AG04449 (cell line): Measurements from ENCODE around the gene DCXR.

Experiments used
- CTCF ChIA-PET: fragments of 350-600 bp; formaldehyde crosslinking; extraction: SDS; loops from one replicate; lab custom pipeline; 2021; ENCODE audit warnings: antibody characterized with exemption; lab: Yijun Ruan, JAX
- POLR2A ChIA-PET: fragments of 400-600, 350-600 bp; formaldehyde crosslinking; extraction: SDS; loops from one replicate; lab custom pipeline; 2020; ENCODE audit warnings: antibody characterized with exemption, inconsistent platforms; lab: Yijun Ruan, JAX
- DNase-seq: peaks from one replicate; pipeline ENCODE4 v3.0.0-alpha.2; 2010; ENCODE audit warnings: low read depth, low spot score
- H3K4me3 ChIP-seq: 2 replicates; pipeline ENCODE4 v1.5.1; 2011; ENCODE audit warnings: low read depth, mild to moderate bottlenecking, control low read depth, low read length
- TF ChIP-seq, protein P1 (sequence below): IDR thresholded peaks from one replicate; pipeline ENCODE4 v1.5.1; 2011; ENCODE audit warnings: mild to moderate bottlenecking, moderate library complexity, low read length, control low read depth, inconsistent platforms; ENCODE audit not compliant: insufficient read depth; ENCODE audit errors: missing control alignments

The DCXR gene

DNA sequence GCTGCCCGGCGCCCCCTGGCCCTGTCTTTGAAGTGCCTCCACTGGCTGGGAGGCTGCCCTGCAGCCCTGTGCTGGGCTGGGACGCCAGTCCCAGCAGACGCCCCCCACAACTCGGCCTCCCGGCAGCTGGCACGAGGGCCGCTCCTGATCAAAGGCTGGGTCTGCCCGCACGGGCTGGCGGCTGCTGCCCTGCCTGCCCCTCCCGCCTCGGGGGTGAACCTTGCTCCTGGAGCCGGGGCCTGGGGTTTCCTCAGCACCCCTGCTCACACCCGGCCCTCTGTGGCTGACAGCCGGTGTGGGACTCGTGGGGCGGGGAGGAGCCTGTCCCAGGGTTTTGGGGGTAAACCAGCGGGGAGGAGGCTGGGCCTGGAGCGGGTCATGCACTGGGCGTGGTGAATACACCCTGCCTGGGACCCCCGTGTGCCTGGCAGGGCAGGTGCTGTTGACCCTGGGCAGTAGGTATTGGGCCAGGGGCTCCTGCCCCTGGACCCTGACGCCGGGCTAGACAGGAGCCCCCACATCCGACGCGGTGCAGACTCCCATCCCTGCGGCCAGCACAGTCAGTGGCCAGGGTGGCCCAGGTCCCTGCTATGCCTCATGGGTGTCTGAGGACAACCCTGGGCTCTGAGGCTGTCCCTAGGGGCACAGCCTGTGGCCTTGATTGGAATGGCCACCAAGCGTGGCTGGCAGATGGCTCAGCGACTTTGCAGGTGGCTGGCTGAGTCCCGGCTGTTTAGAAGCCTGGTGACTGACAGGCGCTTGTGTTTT is 36.5 kb downstream of the DCXR start:
- ChIA-PET CTCF (no interaction called here), POLR2A (no interaction called here)
- TF ChIP-seq, protein P1, sequence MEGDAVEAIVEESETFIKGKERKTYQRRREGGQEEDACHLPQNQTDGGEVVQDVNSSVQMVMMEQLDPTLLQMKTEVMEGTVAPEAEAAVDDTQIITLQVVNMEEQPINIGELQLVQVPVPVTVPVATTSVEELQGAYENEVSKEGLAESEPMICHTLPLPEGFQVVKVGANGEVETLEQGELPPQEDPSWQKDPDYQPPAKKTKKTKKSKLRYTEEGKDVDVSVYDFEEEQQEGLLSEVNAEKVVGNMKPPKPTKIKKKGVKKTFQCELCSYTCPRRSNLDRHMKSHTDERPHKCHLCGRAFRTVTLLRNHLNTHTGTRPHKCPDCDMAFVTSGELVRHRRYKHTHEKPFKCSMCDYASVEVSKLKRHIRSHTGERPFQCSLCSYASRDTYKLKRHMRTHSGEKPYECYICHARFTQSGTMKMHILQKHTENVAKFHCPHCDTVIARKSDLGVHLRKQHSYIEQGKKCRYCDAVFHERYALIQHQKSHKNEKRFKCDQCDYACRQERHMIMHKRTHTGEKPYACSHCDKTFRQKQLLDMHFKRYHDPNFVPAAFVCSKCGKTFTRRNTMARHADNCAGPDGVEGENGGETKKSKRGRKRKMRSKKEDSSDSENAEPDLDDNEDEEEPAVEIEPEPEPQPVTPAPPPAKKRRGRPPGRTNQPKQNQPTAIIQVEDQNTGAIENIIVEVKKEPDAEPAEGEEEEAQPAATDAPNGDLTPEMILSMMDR: no peak
- DNase-seq: no peak
- no peak overlapping the region for H3K4me3 ChIP-seq

DNA sequence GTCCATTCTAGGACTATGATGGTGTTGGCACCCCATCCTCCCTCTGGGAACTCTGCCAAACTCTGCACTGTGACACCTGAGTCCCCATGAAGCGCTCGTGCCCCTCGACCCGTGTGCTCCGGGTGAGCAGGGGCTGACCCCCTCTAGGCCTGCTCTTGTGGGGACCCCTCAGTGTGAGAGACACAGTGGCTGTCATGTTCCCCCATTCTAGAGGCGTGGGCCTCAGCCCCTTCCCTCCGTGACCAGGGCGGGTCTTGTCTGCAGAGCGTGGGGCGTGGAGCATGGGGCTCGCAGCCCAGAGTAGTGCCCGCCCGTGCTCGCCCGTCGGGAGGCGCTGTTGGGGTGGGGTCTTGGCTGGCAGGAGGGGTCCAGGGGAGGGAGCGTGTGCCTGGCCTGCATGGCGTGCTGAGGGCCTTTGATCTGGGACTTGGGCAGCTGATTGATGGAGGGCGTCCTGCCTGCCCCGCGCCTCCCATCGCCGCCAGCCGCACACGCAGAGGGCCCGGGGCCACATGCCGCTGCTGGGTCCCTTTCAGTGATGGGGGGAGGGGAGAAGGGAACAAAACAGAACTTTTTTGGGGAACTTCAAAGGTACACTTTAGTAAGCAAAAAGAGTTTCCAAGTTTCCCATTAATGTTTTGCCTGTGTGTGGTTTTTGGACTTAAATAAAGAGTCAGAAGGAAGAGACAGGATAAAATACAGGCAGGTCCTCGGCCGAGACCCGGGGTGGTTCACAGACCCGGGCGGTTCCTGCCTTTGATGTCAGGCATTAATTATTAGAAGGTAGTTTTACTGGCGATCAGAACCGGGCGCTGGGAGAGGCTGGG is 37.3 kb downstream of the DCXR start:
- DNase-seq: no peak
- POLR2A ChIA-PET: no interaction called here
- TF ChIP-seq, protein P1: no peak

DNA sequence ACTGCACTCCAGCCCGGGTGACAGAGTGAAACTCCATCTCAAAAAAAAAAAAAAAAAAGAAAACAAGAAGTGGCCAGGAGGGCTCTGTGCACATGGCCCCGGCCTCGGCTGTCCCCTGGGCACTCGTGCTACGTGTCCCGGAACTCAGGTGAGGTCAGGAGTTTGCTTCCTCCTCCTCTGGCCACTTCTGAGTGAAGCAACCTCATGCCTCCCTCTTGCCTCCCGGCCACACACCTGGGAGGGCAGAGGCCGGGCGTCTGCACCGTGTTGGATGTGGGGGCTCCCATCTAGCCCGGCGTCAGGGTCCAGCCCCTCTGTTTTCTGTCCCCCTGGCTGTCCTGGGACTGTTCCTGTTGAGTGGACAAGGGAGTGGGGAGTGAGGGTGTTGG is 37.9 kb downstream of the DCXR start:
- DNase-seq: no peak
- CTCF ChIA-PET: no interaction called here
- H3K4me3 ChIP-seq: no peak overlapping the region
- POLR2A ChIA-PET: no interaction called here
- TF ChIP-seq, protein P1: no peak

More for the DNA sequence above, 37.3 kb downstream of the DCXR start:
- no peak overlapping the region for H3K4me3 ChIP-seq
- CTCF ChIA-PET: no interaction called here

DNA sequence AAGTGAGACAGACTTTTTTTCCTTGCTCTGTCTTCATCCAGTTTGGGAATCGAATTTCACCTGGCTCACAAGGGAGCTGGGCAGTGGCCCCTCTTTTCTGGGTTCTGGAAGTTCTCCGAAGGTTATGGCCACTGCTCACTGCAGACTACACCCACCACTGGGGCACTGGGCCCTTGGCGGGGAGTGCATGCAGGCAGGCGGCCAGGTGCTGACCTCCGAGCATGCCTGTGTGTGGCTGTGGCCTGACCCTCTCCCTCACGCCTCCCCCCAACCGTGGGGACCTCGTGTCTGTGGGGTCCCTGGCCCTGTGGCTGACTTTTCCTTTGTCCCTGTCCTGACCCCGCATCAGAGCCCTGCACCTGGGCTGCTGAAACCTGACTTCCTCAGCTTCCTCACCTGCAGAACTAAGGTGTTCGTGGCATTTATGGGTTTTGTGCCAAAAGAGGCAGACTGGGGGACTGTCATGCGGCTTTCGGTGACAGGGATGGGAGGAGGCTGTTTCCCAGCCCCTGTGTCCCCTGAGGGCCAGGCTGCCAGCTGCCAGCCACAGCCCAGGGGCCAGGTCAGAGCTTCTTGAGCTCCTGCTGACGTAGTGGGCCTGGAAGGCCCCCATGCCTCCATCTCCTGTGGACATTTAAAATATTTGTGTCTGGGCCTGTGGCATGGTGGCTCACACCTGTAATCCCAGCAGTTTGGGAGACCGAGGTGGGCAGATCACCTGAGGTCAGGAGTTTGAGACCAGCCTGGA is 38.6 kb downstream of the DCXR start:
- DNase-seq: no peak
- CTCF ChIA-PET: no interaction called here
- TF ChIP-seq, protein P1: no peak
- no peak overlapping the region for H3K4me3 ChIP-seq
- POLR2A ChIA-PET: no interaction called here

DNA sequence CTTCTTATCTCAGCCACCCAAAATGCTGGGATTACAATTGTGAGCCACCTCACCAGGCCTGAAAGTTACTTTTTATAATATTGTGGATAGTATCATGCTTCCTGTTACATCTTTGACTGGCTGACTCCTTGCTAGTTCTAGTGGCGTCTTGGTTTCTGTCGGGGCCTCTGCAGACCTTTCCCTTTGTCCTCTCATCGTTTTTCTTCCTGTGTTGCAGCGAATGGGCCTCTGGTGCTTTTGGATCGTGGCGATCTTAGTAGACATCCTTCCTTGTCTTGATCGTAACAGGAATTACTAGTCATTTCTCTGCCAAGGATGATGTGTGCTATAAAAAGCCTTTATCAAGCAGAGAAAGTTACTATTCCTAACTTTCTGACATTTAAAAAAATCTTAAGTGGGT is 39.3 kb downstream of the DCXR start:
- no peak overlapping the region for H3K4me3 ChIP-seq
- no peak for DNase-seq
- TF ChIP-seq, protein P1: no peak
- ChIA-PET POLR2A (no interaction called here), CTCF (interaction anchor here (1.7 kb wide), 1 partner anchor 39 kb away, joined by 6 read pairs; no protein-coding TSS in a partner anchor)
